Chondrocyte (in vitro differentiated cells): ENCODE results near the gene ARHGAP26. TPM values are rescaled to one million over a fixed set of nuclear protein-coding genes. Genes with fewer than 3 reads are reported as not detected.

Source experiments
- DNase-seq: peaks from one replicate; pipeline ENCODE4 v3.0.0; 2021; ENCODE audit warnings: mixed read lengths, low spot score
- H3K27ac Mint-ChIP-seq: one replicate; pipeline ENCODE4 v1.8.0; 2021; ENCODE audit warnings: mild to moderate bottlenecking, moderate library complexity, mixed read lengths; ENCODE audit not compliant: unreplicated experiment
- H3K27me3 Mint-ChIP-seq: 2 replicates; pipeline ENCODE4 v1.8.0; 2021; ENCODE audit warnings: low read depth, mixed read lengths
- H3K36me3 Mint-ChIP-seq: 2 replicates; pipeline ENCODE4 v1.8.0; 2021; ENCODE audit warnings: low read depth, mixed read lengths
- H3K4me1 Mint-ChIP-seq: 2 replicates; pipeline ENCODE4 v1.8.0; 2021; ENCODE audit warnings: low read depth, mild to moderate bottlenecking, mixed read lengths
- H3K4me3 Mint-ChIP-seq: one replicate; pipeline ENCODE4 v1.8.0; 2021; ENCODE audit warnings: mild to moderate bottlenecking, moderate library complexity, mixed read lengths; ENCODE audit not compliant: unreplicated experiment
- H3K9me3 Mint-ChIP-seq: 2 replicates; pipeline ENCODE4 v1.8.0; 2021; ENCODE audit warnings: low read depth, mixed read lengths
- total RNA-seq: library from RNA; stranded (reverse); gene quantifications from 3 replicates; pipeline ENCODE4 v1.2.1, GENCODE V29; 2021
- TF ChIP-seq, protein P1 (sequence below): fragments of 200-600 bp; sonication (generic); IDR thresholded peaks from 2 replicates; pipeline ENCODE4 v1.5.0; 2021; ENCODE audit warnings: antibody characterized with exemption, mild to moderate bottlenecking, moderate library complexity

Gene ARHGAP26
- total RNA-seq, 1 donor from 2014 or later, result 16.4 TPM

DNA sequence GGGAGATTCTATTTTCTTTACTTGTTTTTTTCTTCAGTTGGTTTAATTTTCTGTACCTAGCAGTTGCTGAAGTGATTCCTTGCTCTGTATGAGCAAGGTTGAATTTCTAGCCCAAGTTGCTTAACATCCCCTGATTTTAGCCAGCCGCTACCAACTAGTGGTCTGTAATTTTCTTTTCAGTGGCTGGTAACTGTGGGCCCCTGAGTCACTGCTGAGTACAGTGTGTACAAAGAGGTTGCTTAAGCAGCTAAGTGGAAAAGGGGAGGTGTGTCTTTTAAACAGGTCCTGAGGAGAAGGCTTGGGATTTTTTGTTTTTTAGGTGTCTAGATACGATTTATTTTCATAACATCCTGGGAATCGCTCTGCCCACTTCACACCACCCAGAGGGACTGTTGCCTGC lies 378.6 kb downstream of the ARHGAP26 start:
- TF ChIP-seq, protein P1, sequence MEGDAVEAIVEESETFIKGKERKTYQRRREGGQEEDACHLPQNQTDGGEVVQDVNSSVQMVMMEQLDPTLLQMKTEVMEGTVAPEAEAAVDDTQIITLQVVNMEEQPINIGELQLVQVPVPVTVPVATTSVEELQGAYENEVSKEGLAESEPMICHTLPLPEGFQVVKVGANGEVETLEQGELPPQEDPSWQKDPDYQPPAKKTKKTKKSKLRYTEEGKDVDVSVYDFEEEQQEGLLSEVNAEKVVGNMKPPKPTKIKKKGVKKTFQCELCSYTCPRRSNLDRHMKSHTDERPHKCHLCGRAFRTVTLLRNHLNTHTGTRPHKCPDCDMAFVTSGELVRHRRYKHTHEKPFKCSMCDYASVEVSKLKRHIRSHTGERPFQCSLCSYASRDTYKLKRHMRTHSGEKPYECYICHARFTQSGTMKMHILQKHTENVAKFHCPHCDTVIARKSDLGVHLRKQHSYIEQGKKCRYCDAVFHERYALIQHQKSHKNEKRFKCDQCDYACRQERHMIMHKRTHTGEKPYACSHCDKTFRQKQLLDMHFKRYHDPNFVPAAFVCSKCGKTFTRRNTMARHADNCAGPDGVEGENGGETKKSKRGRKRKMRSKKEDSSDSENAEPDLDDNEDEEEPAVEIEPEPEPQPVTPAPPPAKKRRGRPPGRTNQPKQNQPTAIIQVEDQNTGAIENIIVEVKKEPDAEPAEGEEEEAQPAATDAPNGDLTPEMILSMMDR, result no peak
- Mint-ChIP-seq H3K4me1 (peaks cover 57% of the 10 kb centered on the region), H3K4me3 (no peak overlapping the region), H3K27me3 (no peaks in the 10 kb centered on the region), H3K9me3 (no peaks in the 10 kb centered on the region), H3K27ac (peak overlapping the region; percentile 43), H3K36me3 (peaks cover 1% of the 10 kb centered on the region)
- no peak for DNase-seq

DNA sequence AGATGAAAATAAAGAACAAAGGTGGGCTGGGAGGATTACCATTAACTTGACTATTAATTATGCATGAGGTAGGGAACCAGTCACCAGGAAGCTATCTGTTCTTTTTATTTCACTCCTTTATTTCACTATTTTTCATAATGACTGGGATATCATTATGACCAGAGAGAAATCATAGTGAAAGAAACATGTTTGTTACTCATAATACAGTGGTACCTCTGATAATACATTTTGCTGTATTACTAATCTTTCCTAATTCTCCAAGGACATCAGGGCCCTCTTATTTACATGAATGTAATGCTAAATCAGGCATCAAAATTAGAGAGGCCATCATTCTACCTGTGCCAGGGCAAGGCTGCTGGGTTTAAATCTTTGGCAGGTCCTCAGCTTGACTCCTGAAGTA lies 379.6 kb downstream of the ARHGAP26 start:
- TF ChIP-seq, protein P1, result no peak
- Mint-ChIP-seq H3K4me3 (no peak overlapping the region), H3K27ac (no peak overlapping the region), H3K36me3 (peaks cover 1% of the 10 kb centered on the region), H3K4me1 (peaks cover 64% of the 10 kb centered on the region), H3K9me3 (no peaks in the 10 kb centered on the region), H3K27me3 (no peaks in the 10 kb centered on the region)
- no peak for DNase-seq

DNA sequence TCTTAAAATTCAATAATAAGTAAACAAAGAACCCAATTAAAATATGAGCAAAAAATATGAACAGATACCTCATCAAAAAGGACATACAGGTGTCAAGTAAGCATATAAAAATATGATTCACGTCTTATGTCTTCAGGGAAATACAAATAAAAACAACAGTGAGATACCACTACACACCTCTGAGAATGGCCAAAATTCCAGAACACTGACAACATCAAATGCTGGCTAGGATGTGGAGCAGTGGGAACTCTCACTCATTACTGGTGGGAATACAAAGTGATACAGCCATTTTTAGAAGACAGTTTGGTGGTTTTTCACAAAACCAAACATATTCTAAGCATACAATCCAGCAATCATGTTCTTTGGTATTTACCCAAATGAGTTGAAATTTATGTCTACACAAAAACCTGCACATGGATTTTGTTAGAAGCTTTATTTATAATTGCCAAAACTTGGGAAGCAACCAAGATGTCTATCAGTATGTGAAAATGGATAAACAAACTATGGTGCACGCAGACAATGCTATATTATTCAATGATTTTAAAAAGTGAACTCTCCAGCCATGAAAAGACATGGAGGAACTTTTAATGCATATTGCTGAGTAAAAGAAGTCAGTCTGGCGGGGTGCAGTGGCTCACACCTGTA lies 381.0 kb downstream of the ARHGAP26 start:
- no peaks in the 10 kb centered on the region for H3K27me3 Mint-ChIP-seq
- H3K4me3 Mint-ChIP-seq, result no peak overlapping the region
- H3K9me3 Mint-ChIP-seq, result no peaks in the 10 kb centered on the region
- peaks cover 67% of the 10 kb centered on the region for H3K4me1 Mint-ChIP-seq
- DNase-seq, result no peak
- H3K27ac Mint-ChIP-seq, result no peak overlapping the region
- peaks cover 1% of the 10 kb centered on the region for H3K36me3 Mint-ChIP-seq
- TF ChIP-seq, protein P1, result no peak

DNA sequence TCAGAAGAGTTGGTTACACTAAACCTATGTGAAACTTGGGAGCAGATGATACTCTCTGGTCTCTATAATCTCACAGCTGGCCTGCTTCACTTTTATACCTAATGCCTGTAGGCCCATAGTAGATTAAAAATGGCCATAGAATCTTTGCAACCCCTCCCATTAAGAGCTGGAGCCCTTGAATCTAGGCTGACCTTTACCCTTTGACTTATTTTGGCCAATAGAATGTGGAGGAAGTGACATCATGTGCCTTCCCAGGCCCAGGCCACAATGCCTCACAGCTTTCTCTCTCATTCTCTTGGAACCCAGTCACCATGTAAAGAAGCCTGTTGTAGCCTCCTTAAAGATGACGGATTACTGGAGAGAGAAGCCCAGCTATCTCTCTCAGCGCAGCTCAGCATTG lies 382.3 kb downstream of the ARHGAP26 start:
- Mint-ChIP-seq H3K4me3 (no peak overlapping the region), H3K27ac (peak overlapping the region; percentile 99), H3K27me3 (no peaks in the 10 kb centered on the region), H3K9me3 (no peaks in the 10 kb centered on the region), H3K4me1 (peaks cover 65% of the 10 kb centered on the region), H3K36me3 (peaks cover 1% of the 10 kb centered on the region)
- DNase-seq, result no peak
- TF ChIP-seq, protein P1, result no peak

DNA sequence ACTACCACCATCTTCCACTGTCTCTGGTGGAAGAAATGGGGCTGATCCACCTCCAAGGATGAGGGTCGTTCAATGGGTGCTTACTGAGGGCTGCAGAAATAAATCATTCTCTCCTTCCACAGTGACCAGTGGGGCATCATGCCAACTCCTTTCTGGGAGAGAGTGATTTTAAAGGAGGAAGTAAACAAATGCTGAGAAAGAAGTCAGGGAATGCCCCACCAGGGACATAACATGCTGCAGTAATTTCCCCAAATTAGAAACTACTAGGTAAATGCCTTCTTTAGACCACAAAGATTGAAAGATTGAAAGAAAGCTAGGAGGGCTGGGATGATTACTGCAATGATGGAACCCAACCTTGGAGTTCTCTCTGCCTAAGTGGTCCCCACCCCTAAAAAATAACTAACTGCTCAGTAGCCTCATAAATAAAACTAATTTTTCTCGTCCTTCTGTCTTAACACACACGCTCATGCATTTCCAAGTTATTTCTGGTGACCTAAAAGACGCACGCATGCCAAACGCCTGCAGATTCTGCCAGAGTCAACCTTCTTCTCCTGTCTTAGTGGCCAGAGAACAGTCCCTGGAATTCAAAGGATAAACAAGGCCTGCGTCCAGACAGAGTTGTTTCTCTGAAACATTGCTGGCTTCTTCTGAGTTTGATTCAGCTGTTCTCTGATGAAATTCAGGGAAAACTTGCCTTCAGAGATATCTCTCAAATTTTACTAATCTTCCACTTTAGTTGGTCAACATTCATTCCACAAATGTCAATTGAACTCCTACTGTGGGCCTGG lies 383.3 kb downstream of the ARHGAP26 start:
- TF ChIP-seq, protein P1, result no peak
- no peaks in the 10 kb centered on the region for H3K27me3 Mint-ChIP-seq
- H3K4me1 Mint-ChIP-seq, result peaks cover 54% of the 10 kb centered on the region
- peak overlapping the region; percentile 99 for H3K27ac Mint-ChIP-seq
- H3K9me3 Mint-ChIP-seq, result no peaks in the 10 kb centered on the region
- peak overlapping the region; percentile 60 for H3K4me3 Mint-ChIP-seq
- no peak for DNase-seq
- H3K36me3 Mint-ChIP-seq, result peaks cover 1% of the 10 kb centered on the region
